Vagina (tissue), 2 donors: ENCODE measurements around the gene IKBKE. TPM values are rescaled to one million over a fixed set of nuclear protein-coding genes. Genes with fewer than 3 reads are reported as not detected.

Source experiments
- DNase-seq, 2 donors: peaks; one replicate each; pipeline ENCODE4 v3.0.0-alpha.2; 2017; ENCODE audit errors: extremely low spot score in 2 of 2
- H3K27ac ChIP-seq: fragments of 200-600 bp; sonication (generic); one replicate; pipeline ENCODE4 v1.5.1; 2019
- H3K27me3 ChIP-seq: fragments of 200-600 bp; sonication (generic); one replicate; pipeline ENCODE4 v1.5.1; 2019
- H3K36me3 ChIP-seq, 2 donors: fragments of 200-600 bp; sonication (generic); one replicate each; pipeline ENCODE4 v1.5.1; 2017 to 2019
- H3K4me1 ChIP-seq: fragments of 200-600 bp; sonication (generic); one replicate; pipeline ENCODE4 v1.5.1; 2019
- H3K4me3 ChIP-seq, 2 donors: fragments of 200-600 bp; sonication (generic); 1 replicate in 1 of 2; 2 replicates in 1 of 2; pipeline ENCODE4 v1.5.1; 2016 to 2019
- H3K9me3 ChIP-seq: fragments of 200-600 bp; sonication (generic); one replicate; pipeline ENCODE4 v1.5.1; 2019
- POLR2A ChIP-seq, 2 donors: fragments of 450-650 bp; IDR thresholded peaks; one replicate each; pipeline ENCODE4 v1.6.1; 2017; ENCODE audit warnings: antibody characterized with exemption in 2 of 2, mild to moderate bottlenecking in 2 of 2, moderate library complexity in 2 of 2
- POLR2AphosphoS5 ChIP-seq, 2 donors: sonication (generic); formaldehyde crosslinking; IDR thresholded peaks; one replicate each; pipeline ENCODE4 v1.9.0; 2017; ENCODE audit warnings: antibody characterized with exemption in 2 of 2, mild to moderate bottlenecking in 2 of 2, low read depth in 1 of 2; ENCODE audit not compliant: insufficient read depth in 1 of 2
- intact Hi-C: fragments of 100-400 bp; cut with DNase I; formaldehyde crosslinking; loops from one replicate; pipeline ENCODE4 v1.15.1; 2023
- total RNA-seq: library from RNA; depleted of rRNA; stranded (reverse); fragments of >200 nt; gene quantifications from one replicate; pipeline ENCODE4 v1.2.3, GENCODE V29; 2016
- TF ChIP-seq, protein P1 (sequence below), 3 experiments: fragments of 450-650 bp in 2 of 3; fragments of 200-600 bp in 1 of 3; sonication (generic) in 1 of 3; IDR thresholded peaks; one replicate each; pipeline ENCODE4 v1.5.1; 2017 to 2019; ENCODE audit warnings: antibody characterized with exemption in 3 of 3, mild to moderate bottlenecking in 2 of 3, moderate library complexity in 2 of 3

The IKBKE gene
- total RNA-seq, 1 donor from 2014 or later = 10.1 TPM

DNA sequence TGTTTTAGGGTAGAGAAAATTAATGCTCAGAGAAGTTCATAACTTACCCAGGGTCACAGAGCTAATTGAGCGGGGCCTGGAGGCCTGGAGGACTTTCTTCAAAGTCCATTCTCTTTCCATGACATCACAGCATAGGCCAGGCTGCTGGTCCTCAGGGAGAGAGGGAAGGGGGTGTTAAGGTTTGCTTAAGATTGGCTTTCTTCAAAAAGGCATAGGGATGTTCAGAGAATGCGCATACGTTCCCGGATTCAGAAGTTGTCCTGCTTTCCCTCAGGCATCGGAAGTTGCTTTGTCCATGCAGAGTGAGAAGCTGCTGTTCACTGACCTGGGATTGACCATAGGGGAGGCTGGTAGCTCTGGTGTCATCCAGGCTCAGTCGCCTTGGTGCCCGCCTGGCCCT is 62.1 kb downstream of the IKBKE start:
- no peak overlapping the region for H3K27ac ChIP-seq
- no peak for DNase-seq
- no peak overlapping the region for H3K4me3 ChIP-seq
- TF ChIP-seq, protein P1, sequence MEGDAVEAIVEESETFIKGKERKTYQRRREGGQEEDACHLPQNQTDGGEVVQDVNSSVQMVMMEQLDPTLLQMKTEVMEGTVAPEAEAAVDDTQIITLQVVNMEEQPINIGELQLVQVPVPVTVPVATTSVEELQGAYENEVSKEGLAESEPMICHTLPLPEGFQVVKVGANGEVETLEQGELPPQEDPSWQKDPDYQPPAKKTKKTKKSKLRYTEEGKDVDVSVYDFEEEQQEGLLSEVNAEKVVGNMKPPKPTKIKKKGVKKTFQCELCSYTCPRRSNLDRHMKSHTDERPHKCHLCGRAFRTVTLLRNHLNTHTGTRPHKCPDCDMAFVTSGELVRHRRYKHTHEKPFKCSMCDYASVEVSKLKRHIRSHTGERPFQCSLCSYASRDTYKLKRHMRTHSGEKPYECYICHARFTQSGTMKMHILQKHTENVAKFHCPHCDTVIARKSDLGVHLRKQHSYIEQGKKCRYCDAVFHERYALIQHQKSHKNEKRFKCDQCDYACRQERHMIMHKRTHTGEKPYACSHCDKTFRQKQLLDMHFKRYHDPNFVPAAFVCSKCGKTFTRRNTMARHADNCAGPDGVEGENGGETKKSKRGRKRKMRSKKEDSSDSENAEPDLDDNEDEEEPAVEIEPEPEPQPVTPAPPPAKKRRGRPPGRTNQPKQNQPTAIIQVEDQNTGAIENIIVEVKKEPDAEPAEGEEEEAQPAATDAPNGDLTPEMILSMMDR (IDR thresholded peaks at IDR 0.05) = no peak
- TF ChIP-seq POLR2A (IDR thresholded peaks at IDR 0.05) (no peak), POLR2AphosphoS5 (IDR thresholded peaks at IDR 0.05; ENCODE audit: insufficient read depth in 1 of 2, low read depth in 1 of 2) (no peak)
- no peaks in the 10 kb centered on the region for H3K27me3 ChIP-seq
- intact Hi-C loops = no loop called here
- no peaks in the 10 kb centered on the region for H3K36me3 ChIP-seq
- H3K4me1 ChIP-seq = no peaks in the 10 kb centered on the region
- H3K9me3 ChIP-seq = no peaks in the 10 kb centered on the region

GRCh38 chr1:206534552-206534951 is 64.3 kb downstream of the IKBKE start:
- no peak for DNase-seq
- Histone ChIP-seq H3K9me3 (no peaks in the 10 kb centered on the region), H3K4me3 (no peak overlapping the region), H3K27me3 (no peaks in the 10 kb centered on the region), H3K36me3 (no peaks in the 10 kb centered on the region), H3K4me1 (peaks cover 5% of the 10 kb centered on the region), H3K27ac (no peak overlapping the region)
- TF ChIP-seq POLR2AphosphoS5 (IDR thresholded peaks at IDR 0.05; ENCODE audit: insufficient read depth in 1 of 2, low read depth in 1 of 2) = no peak
- TF ChIP-seq POLR2A (IDR thresholded peaks at IDR 0.05) = no peak
- TF ChIP-seq, protein P1 (IDR thresholded peaks at IDR 0.05) = no peak
- intact Hi-C loops = no loop called here

DNA sequence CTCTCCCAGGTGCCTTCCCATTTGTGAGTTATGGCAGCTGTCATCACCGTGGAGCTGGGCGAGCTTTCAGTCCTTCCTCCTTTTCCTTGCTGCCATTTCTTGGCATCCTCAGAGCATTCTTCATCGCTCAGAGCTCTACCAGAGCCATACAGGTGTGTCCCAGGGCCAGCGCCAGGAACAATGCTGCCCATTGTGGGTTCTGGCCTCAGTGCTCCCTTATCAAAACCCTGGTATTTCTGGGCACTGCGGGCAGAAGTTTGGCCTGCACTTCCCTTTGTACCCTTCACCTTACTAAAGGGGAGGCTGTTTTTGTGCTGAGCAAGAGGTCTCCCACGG is 65.5 kb downstream of the IKBKE start:
- no peak for DNase-seq

GRCh38 chr1:206537141-206537540 is 66.9 kb downstream of the IKBKE start:
- TF ChIP-seq, protein P1 (IDR thresholded peaks at IDR 0.05) = no peak
- TF ChIP-seq POLR2A (IDR thresholded peaks at IDR 0.05) = no peak
- no peak for TF ChIP-seq POLR2AphosphoS5 (IDR thresholded peaks at IDR 0.05; ENCODE audit: insufficient read depth in 1 of 2, low read depth in 1 of 2)
- no peak overlapping the region for H3K4me3 ChIP-seq
- H3K4me1 ChIP-seq = peaks cover 22% of the 10 kb centered on the region
- intact Hi-C loops = no loop called here
- no peaks in the 10 kb centered on the region for H3K27me3 ChIP-seq
- H3K36me3 ChIP-seq = no peaks in the 10 kb centered on the region
- DNase-seq = no peak
- H3K9me3 ChIP-seq = no peaks in the 10 kb centered on the region
- H3K27ac ChIP-seq = no peak overlapping the region

More for the DNA sequence above, 65.5 kb downstream of the IKBKE start:
- H3K4me3 ChIP-seq = no peak overlapping the region
- no peaks in the 10 kb centered on the region for H3K36me3 ChIP-seq
- TF ChIP-seq, protein P1 (IDR thresholded peaks at IDR 0.05) = no peak
- H3K27ac ChIP-seq = no peak overlapping the region
- H3K9me3 ChIP-seq = no peaks in the 10 kb centered on the region
- no peaks in the 10 kb centered on the region for H3K27me3 ChIP-seq
- peaks cover 17% of the 10 kb centered on the region for H3K4me1 ChIP-seq
- intact Hi-C loops = no loop called here

DNA sequence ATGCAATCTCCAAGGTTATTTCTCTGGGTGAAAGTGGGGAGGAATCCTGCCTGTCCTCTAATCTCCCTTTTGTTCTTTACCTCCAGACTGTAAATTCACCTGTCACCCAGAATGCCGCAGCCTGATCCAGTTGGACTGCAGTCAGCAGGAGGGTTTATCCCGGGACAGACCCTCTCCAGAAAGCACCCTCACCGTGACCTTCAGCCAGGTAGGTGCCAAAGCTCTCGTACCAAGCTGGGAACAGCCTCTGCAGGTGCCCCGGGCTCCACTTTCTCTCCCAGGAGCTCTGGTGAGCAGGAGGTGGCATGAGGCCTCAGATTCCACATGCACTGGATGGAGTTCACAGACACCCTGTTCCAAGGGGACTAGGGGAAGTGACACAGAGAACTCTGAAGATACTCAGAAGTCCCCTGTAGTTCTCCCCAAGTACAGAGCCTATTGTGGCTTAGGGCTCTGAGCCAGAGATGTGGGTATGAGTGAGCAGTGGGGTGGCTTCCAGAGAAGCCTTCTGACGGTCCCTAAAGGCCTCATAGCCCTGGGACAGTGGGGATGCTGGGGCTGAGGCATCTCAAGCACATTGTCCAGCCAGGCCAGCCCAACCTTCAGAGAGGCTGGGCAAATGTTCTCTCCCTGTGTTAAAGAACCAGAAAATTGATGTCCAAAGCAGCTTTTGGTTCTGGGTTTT is 68.0 kb downstream of the IKBKE start:
- H3K27me3 ChIP-seq = no peaks in the 10 kb centered on the region
- no peak overlapping the region for H3K4me3 ChIP-seq
- H3K9me3 ChIP-seq = no peaks in the 10 kb centered on the region
- H3K4me1 ChIP-seq = peaks cover 22% of the 10 kb centered on the region
- TF ChIP-seq POLR2AphosphoS5 (IDR thresholded peaks at IDR 0.05; ENCODE audit: insufficient read depth in 1 of 2, low read depth in 1 of 2) (no peak), POLR2A (IDR thresholded peaks at IDR 0.05) (no peak)
- TF ChIP-seq, protein P1 (IDR thresholded peaks at IDR 0.05) = no peak
- no peaks in the 10 kb centered on the region for H3K36me3 ChIP-seq
- DNase-seq = no peak
- no peak overlapping the region for H3K27ac ChIP-seq
- intact Hi-C loops = no loop called here
